GM19438 (cell line): ENCODE measurements around the gene CBFA2T3.

Source experiments
- ATAC-seq: cut with Tn5 transposase; IDR thresholded peaks from one replicate; pipeline ENCODE4 v1.9.1; 2021; ENCODE audit warnings: low read depth; ENCODE audit not compliant: unreplicated experiment

Gene CBFA2T3

DNA sequence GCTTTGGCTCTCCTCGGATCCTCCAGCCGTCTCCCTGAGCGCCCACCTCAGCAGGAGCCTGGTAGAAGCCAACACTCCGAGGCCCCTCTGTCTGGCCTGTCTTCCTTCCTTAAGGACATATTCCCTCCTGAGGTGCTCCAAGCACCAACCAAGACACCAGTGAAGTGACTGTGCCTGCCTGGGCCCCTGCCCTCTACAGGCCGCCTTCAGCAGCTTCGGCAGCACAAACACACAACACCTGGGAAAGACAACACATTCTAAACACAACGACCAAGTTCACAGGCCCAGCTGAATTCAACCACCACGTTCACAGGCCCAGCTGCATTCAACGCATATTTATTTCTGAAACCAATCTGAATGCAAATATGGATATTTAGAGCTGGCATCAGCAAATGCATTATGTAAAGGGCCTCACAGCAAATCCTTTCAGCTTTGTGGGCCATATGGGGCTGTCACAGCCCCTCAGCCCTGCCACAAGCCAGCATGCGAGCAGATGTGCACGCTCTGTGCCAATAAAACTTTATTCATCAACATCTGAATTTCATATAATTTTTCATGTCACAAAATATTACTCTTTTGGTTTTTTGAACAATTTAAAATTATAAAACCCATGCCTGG lies 132.5 kb downstream of the CBFA2T3 start:
- ATAC-seq, result no peak

DNA sequence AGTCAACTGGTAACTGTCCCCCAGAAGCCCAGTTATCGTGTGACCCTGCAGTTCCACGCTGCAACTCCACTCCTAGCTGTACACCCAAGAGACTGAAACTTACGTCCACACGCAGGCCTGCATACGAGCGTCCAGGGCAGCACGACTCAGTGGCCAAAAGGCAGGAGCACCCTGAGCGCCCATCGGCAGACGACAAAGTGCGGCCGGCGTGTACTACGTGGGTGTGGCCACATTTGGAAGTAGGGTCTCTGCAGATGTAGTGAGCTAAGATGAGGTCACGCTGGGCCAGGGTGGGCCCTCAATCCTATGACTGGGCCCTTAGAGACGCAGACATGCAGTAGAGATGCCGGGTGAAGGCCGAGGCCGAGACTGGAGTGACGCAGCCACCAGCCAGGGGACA lies 133.8 kb downstream of the CBFA2T3 start:
- no peak for ATAC-seq

DNA sequence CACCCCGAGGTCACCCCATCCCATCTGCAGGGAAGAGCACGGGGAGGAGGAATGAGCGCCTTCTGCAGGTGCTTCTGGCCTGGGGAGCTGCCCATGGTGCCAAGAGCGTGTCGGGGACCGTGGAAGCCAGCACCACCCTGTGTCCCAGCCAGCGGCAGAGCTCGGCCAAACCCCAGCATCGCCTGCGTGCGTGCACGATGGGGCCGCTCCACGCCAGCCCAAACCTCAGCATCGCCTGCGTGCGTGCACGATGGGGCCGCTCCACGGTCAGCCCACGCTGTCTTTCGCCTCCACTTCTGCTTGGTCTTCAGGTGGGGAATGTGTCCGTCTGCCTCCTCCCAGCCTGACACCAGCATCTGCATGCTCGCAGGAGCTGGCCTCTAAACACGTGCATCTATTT lies 134.2 kb downstream of the CBFA2T3 start:
- ATAC-seq, result no peak

DNA sequence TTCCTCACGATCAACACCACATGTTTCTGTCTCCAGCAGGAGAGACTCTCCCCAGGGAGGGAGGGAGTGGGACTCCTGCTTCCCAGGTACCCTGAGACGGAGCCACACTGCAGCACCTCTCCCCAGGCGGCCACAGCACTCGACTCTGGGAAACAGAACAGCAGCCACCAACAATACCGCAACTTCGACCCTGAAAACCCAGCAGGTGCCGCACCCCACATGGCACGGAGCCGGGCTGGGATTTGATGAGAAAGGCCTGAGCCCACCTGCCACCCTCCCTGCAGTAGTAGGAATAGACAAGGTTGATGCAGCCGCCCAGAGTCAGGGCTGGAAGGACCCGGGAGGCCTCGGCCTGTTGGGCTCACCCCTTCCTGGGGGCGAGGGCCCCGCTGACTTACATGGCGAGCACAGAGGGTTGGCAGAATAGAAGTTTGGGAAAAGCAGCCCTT lies 134.7 kb downstream of the CBFA2T3 start:
- ATAC-seq, result no peak

DNA sequence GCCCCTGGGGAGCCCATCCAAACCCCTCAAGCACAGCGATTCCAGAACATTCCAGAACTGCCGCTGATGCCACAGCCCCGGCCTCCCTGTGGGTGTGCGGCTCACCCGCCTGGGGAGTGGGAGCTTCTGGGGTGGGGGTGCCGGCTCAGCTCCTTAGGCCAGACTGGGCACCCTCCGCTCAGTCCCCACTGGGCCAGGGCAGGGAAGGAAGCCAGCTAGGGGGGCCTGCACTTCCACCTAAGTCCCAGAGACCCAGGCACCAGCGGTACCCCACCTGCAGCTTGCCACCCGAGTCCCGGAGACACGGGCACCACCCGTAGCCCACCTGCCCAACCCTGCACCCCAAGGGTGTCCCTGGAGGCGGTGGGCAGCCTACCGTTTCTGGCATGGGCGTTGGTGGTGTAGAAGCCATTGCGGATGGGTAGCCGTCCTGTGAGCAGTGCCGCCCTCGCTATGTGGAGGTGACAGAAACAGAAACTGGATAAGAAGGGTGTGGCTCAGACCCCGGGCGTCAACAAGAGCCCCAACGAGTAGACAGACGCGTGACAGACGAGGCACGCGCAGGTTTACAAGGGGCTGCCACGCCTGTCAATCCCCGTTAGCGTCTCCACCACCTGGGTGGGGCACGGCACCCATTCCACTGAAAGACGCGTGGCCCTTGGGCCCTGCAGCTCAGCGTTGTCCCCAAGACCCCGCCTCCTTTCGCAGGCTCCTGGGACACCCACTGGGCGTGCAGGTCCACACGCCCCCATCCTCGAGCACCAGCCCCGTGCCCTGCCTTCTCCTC lies 135.3 kb downstream of the CBFA2T3 start:
- ATAC-seq, result no peak

DNA sequence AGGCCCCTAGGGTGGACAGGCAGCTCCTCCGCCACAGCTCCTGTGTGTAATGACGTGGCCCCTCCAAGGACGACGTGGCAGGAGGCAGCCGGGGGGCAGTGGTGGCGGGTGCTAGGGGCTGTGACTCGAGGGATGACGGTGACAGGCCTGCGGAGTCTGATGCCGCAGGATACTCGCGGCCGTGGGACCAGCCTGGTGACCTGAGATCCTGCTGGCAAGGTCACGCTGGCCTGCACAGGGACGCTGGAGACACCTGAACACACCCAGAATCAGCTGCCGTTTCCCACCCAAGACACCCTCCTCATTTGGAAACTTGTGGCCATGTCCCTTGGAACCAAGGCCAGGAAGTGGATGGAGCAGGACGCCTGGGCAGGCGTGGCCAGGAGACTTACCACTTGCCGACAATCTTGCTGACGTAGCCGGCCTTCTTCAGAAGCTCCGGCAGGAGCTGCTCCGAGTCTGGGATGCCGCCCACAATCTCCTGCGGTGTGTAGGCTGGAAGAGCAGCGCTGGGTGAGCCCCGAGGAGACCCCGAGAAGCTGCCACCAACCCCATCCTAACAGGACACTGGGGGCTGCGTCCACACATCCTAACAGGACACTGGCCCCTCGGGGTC lies 136.3 kb downstream of the CBFA2T3 start:
- no peak for ATAC-seq

DNA sequence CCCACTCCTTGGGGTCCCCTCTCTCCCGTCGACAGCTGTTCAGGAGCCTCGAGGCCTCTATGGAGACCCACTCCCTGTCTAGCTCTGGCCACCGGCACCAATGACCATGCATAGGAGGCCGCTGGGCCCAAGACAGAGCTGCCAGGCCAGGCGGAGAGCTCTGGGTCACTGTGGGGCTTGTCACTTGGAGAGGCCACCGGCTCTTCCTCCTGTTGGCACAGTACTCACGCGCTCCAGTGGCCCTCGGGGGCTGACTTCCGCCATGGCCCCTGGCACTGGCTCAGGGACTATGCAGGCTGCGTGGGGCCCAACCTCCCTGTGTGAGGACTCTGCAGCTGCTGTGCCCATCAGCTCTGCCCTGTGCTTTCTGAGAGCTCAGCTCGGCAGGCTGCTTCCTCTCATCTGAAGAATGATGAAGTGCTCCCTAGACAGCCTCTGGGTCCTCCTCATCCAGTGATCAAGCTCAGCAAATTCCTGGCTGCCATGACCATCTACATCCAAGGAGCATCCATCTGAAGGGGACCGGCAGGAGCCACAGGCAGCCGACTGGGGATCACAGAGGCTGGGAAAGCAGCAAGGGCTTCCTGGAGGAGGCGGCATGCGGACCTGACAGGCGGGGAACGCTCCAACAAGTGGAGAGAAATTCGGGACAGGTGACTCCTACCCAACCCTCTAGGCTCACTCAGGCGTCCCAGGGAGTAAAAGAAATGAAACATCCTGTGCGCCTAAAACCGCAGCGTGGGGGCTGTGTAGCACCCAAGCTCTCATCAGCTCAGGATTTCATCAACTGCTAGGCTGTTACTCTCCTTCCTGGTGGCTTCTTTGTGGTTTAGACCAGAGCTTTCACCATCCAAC lies 137.0 kb downstream of the CBFA2T3 start:
- no peak for ATAC-seq

DNA sequence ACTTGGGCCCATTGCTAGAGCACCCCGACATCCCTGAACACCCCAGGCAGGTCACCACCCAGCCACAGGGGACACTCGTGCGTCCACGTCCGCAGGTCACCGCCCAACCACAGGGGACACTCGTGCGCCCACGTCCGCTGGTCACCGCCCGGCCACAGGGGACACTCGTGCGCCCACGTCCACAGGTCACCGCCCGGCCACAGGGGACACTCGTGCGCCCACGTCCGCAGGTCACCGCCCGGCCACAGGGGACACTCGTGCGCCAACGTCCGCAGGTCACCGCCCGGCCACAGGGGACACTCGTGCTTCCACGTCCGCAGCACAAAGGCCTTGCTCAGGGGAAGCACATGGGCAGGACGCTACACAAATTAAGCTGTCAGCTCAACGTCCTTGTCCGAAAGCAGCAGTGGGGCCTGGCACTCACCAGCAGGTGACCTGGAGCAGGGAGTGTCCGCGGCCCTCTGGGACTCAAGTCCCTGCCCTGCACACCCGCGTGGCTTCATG lies 137.9 kb downstream of the CBFA2T3 start:
- no peak for ATAC-seq

DNA sequence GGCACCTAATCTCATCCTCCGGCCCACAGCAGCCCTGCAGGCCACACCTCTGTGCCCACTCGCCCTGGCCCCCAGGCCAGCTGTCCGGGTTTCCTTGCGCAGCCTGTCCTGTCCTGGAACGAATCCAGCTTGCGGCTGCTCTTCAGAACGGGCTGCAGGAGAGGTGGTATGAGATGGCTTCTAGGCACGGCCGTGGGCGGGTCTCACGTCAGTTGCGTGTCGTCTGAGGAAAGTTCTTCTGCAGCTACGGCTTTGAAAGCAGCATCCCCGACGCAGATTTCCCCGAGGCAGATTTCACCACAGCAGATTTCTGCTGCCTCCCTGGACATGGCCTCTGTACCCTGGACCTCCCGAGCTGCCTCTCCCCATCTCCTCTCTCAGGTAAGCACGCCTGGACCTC lies 138.4 kb downstream of the CBFA2T3 start:
- ATAC-seq, result no peak

DNA sequence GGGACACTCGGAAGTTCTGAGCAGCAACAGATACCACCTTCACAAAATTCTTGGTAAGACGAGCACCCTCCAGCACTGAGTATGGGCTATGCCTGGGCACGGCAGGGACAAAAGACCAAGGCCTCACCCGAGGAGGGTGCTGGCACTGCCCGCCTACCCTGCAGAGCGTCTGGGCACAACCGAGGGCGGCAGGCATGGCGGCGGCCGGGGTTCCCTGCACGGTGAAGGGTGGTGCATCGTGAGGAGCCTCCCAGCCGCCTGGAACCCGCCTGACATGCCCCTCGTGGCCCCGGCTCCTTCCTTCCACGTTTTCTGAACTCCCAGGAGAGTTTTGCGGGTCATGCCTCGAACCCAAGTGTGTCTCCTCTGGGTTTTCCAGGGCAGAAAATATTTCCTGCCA lies 139.2 kb downstream of the CBFA2T3 start:
- no peak for ATAC-seq

DNA sequence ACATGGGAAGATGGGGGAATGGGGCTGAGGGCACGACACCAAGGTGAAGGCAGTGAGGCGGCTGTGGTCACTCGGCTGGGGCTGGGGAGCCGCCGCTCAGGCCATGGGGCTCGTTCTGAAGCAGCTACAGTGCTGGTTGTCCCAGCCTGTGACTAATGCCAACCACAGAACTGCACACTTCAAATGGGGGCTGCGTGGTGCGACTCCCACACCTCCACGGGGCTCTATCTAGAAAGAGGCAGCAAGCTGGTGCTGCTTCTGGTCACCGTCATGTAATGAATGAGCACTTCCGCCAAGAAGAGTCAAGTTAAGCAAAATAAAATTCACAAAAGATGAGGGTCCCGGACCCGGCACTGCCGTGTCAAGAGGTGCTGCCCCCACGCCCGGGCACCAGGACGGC lies 140.2 kb downstream of the CBFA2T3 start:
- no peak for ATAC-seq

DNA sequence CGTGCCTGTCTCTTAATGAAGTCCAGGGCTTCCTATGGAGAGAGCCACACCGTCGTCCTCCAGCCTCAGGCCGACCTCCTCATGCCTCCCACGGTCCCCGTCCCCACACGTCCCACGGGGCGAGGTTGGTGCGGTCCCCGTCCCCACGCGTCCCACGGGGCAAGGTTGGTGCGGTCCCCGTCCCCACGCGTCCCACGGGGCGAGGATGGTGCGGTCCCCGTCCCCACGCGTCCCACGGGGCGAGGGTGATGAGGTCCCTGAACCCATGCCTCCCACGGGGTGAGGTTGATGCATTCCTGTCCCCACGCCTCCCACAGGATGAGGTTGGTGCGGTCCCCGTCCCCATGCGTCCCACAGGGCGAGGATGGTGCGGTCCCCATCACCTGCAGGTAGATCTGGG lies 141.2 kb downstream of the CBFA2T3 start:
- ATAC-seq, result no peak

DNA sequence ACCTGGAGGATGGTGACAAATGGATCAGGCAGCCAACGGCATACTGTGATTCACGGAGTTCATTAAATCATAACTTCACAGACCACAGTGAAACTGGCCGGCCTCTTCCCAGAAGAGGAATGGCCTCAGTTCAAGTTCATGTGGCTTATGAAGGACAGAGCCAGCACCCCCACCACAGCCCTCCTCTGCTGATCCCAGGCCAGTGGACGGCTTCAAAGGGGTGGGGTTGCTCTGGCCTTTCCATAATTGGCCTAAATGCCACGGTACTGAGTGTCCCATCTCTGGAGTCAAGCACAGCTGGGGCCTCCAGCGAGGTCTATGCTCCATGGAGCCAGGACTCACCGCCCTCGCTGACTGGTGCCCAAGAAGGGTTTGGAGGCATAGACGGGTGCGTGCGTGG lies 141.6 kb downstream of the CBFA2T3 start:
- ATAC-seq, result no peak

DNA sequence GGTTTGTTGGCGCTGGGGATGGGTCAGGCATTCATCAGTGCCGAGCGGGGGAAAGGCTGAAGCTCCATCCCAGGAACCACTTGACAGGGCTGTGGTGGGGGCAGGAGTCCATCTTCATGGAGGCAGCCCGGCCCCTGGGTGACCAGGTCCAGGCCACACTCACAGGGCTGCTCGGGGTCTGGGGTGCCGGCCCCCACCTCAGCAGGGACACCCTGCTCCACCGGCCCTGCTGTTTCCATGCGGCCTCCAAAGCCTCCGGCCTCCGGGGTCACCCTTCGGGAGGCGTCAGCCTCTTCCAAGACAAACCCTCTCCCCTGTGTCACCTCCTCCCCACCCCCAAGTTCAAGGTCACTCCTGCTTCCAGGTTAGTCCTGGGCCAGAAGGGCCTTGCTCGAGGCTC lies 142.3 kb downstream of the CBFA2T3 start:
- ATAC-seq, result no peak

DNA sequence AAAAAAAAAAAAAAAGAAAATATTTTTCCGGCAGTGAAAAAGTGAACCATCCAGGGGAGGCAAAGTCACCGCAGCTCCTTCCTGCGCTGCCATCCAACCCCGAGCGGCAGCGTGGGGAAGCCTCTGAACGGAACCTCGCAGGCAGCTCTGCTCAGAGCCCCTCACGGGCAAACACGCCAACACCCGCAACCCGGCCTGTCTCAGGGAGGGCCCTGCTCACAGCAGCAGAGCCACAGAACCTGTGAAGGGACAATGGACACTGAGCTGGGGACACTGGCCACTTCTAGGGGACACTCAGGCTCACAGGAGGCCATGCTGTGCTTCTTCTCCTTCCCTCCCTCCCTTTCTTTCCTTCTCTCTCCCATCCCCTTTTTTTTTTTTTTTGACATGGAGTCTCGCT lies 143.9 kb downstream of the CBFA2T3 start:
- no peak for ATAC-seq

DNA sequence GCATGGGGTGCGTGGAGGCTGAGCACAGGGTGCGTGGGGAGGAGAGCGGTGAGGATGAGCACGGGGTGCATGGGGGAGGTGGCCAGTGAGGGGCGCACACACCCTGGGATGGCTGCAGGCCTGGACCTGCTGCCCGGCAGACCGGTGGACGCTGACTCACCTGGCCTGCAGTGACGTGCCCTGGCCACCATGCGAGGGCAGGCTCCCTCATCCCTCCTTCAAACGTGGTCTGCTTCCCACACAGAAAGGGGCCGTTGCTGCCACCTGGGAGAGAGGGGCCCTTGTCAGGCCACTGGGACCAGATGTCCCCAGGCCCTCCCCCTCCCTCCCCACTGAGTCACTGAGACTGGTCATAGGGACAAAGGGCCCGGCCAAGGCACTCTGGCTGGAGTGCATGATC lies 145.2 kb downstream of the CBFA2T3 start:
- no peak for ATAC-seq

DNA sequence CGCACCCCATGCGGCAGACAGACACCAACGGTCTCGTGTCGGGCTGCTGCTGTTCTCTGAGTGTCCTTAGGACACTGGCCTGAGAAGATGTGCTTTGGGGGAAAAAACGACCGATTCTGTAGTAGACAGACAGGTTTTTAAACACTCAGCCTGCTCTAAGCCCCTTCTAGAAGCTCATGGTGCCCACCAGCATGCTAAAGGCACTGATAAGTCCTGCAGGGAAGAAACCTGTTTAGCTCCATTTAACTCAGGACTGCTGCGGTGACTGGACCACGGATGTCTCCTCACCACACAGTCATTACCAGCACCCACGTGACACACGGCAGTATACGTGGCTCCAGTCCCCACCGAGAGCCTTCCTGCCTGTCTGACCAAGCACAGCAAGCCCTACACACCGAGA lies 146.2 kb downstream of the CBFA2T3 start:
- ATAC-seq, result no peak

DNA sequence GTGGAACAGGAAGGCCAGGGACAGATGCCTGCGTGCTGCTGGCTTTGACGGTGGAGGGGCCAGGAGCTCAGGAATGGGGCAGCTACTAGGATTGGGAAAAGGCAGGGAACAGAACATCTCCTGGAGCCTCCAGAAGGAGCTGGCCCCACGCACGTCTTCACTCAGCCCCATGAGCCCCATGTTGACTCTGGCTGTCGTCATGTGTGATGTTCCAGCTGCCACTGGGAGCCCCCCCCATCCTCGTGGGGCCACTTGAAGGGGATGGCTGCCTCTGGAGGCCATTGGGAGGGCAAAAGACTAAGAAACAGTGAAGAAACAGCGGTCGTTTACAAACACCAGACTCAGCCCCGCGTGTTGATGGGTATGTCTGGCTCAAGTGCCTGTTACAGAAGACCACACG lies 146.7 kb downstream of the CBFA2T3 start:
- ATAC-seq, result no peak

DNA sequence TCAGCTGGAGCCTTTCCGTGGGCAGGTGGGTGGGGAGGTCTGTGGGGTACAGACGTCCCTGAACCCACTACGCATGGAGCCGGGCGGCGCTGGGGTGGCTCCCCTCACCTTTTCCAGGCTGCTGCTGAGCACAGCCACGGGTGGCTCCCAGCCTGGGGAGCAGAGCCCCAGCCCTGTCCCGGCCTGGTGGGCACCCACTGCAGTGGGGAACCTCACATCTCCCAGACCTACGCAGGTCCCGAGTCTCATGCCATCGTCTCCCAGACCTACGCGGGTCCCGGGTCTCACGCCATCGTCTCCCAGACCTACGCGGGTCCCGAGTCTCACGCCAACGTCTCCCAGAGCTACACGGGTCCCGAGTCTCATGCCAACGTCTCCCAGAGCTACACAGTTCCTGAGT lies 148.3 kb downstream of the CBFA2T3 start:
- ATAC-seq, result no peak

DNA sequence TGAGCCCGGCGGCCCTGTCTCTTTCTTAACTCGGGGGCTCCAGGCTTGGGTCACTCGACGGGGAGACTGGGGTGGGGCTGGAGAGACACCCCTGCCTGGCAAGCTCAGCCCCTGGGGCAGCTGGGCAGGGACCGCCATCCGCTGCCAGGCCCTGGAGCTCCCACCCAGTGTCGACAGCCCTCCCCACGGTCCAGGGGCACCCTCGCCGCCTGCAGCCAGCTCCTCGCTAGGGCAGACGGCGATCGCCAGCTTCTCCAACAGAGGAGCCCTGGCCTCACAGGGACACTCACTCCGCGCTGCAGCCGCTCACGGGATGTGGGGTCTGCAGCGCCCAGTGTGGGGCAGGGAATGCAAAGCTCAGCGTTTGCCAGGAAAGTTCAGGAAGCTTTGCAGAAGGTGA lies 149.3 kb downstream of the CBFA2T3 start:
- ATAC-seq, result no peak
